Spleen (tissue), 7 donors: ENCODE results near the gene SLC12A6.

ENCODE experiments used
- POLR2A ChIP-seq, 3 donors: fragments of 450-650 bp; IDR thresholded peaks; one replicate each; pipeline ENCODE4 v1.5.1; 2017; ENCODE audit warnings: antibody characterized with exemption in 3 of 3, mild to moderate bottlenecking in 1 of 3
- POLR2AphosphoS5 ChIP-seq, 3 donors: sonication (generic); formaldehyde crosslinking; IDR thresholded peaks; one replicate each; pipeline ENCODE4 v1.5.1; 2017; ENCODE audit warnings: antibody characterized with exemption in 3 of 3
- TF ChIP-seq, protein P1 (sequence below), 11 experiments: fragments of 200-600 bp in 7 of 11; fragments of 450-650 bp in 4 of 11; sonication (generic) in 4 of 11; IDR thresholded peaks in 8 of 11; conservative IDR thresholded peaks in 3 of 11; 1 replicate in 7 of 11; 2 replicates in 4 of 11; pipeline versions ENCODE4 v1.4.0 to v1.8.0; 2016 to 2021; ENCODE audit warnings: antibody characterized with exemption in 11 of 11, inconsistent platforms in 4 of 11, mild to moderate bottlenecking in 1 of 11
- donor health status: DM: no; HTN: no; CAD: no; lungs with moderate emphysema.
- donor health status: DM: no; HTN: no; CAD: no.
- donor health status: DM: no; HTN: no; CAD: no.

DNA sequence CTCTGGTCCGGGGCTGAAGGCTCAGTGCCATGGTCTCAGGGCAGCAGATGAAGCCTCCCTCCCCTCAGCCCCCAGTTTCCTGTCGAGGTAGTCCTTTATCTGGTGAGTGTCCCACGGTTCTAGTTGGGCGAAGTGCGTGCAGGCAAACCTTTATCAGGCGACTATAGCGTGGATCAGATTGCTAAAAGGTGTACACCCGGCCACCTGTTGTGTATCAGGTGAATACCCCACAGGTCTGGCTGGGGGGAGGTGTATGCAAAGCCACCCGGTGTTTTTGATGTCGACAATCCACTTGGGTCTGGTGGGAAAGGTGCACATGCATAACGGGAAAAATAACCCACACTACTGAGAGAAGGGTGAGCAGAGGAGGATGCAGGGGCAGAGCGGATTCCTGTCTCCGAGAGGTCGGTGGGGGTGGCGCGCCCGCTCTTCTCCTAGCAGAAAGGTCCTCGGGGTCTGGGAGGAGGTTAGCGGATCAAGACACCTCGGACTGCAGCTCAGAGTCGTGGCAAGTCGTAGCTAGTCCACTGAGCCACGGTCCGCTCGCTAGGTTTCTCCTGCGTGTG is 507 bp downstream of the SLC12A6 start:
- TF ChIP-seq, protein P1, sequence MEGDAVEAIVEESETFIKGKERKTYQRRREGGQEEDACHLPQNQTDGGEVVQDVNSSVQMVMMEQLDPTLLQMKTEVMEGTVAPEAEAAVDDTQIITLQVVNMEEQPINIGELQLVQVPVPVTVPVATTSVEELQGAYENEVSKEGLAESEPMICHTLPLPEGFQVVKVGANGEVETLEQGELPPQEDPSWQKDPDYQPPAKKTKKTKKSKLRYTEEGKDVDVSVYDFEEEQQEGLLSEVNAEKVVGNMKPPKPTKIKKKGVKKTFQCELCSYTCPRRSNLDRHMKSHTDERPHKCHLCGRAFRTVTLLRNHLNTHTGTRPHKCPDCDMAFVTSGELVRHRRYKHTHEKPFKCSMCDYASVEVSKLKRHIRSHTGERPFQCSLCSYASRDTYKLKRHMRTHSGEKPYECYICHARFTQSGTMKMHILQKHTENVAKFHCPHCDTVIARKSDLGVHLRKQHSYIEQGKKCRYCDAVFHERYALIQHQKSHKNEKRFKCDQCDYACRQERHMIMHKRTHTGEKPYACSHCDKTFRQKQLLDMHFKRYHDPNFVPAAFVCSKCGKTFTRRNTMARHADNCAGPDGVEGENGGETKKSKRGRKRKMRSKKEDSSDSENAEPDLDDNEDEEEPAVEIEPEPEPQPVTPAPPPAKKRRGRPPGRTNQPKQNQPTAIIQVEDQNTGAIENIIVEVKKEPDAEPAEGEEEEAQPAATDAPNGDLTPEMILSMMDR (IDR thresholded peaks at IDR 0.05 in 8 of 11, conservative IDR thresholded peaks at IDR 0.05 in 3 of 11) = no peak
- TF ChIP-seq POLR2AphosphoS5 (IDR thresholded peaks at IDR 0.05) (peak in 1 of 3 donors; percentile 13), POLR2A (IDR thresholded peaks at IDR 0.05) (no peak)
